WTC11 (cell line): ENCODE data around the gene NUDT16. TPM values are rescaled to one million over a fixed set of nuclear protein-coding genes. Genes with fewer than 3 reads are reported as not detected.

Experiments used
- CTCF ChIP-seq: fragments of 200-600 bp; IDR thresholded peaks from 2 replicates; pipeline ENCODE4 v1.8.0; 2022; ENCODE audit warnings: antibody characterized with exemption
- ERG ChIP-seq: fragments of 250-450 bp; sonication (Bioruptor Pico); IDR thresholded peaks from 2 replicates; pipeline ENCODE4 v1.8.0; 2021; ENCODE audit warnings: mild to moderate bottlenecking
- FOXK1 ChIP-seq: sonication (generic); formaldehyde crosslinking; IDR thresholded peaks from 2 replicates; pipeline ENCODE4 v1.8.0; 2022; ENCODE audit warnings: mild to moderate bottlenecking, moderate library complexity, missing genetic modification reagents
- FOXP4 ChIP-seq: sonication (generic); formaldehyde crosslinking; IDR thresholded peaks from 2 replicates; pipeline ENCODE4 v1.8.0; 2022; ENCODE audit warnings: mild to moderate bottlenecking, missing genetic modification reagents
- IRF1 ChIP-seq: sonication (generic); formaldehyde crosslinking; IDR thresholded peaks from 2 replicates; pipeline ENCODE4 v1.8.0; 2023; ENCODE audit warnings: missing genetic modification reagents
- JUN ChIP-seq: sonication (generic); formaldehyde crosslinking; IDR thresholded peaks from 2 replicates; pipeline ENCODE4 v1.8.0; 2023; ENCODE audit warnings: mild to moderate bottlenecking, missing genetic modification reagents
- KAT7 ChIP-seq: sonication (generic); formaldehyde crosslinking; IDR thresholded peaks from 2 replicates; pipeline ENCODE4 v1.8.1; 2023; ENCODE audit warnings: missing genetic modification reagents, mild to moderate bottlenecking, borderline replicate concordance
- MLX ChIP-seq: sonication (generic); formaldehyde crosslinking; IDR thresholded peaks from 2 replicates; pipeline ENCODE4 v1.8.1; 2023; ENCODE audit warnings: mild to moderate bottlenecking, missing genetic modification reagents, moderate library complexity
- NR1H2 ChIP-seq: sonication (generic); formaldehyde crosslinking; IDR thresholded peaks from 2 replicates; pipeline ENCODE4 v1.9.0; 2021; ENCODE audit warnings: mild to moderate bottlenecking, moderate library complexity, missing genetic modification reagents
- PREB ChIP-seq: sonication (generic); formaldehyde crosslinking; IDR thresholded peaks from 2 replicates; pipeline ENCODE4 v1.8.1; 2022; ENCODE audit warnings: mild to moderate bottlenecking, missing genetic modification reagents, moderate library complexity, borderline replicate concordance
- RORB ChIP-seq: fragments of 250-450 bp; sonication (Bioruptor Pico); IDR thresholded peaks from 2 replicates; pipeline ENCODE4 v1.9.0; 2021; ENCODE audit warnings: mild to moderate bottlenecking
- SMAD3 ChIP-seq: sonication (generic); formaldehyde crosslinking; IDR thresholded peaks from 2 replicates; pipeline ENCODE4 v1.8.0; 2022; ENCODE audit warnings: missing genetic modification reagents, mild to moderate bottlenecking, borderline replicate concordance
- SMAD4 ChIP-seq: sonication (generic); formaldehyde crosslinking; IDR thresholded peaks from 2 replicates; pipeline ENCODE4 v1.8.0; 2022; ENCODE audit warnings: mild to moderate bottlenecking, missing genetic modification reagents
- SOX15 ChIP-seq: fragments of 250-450 bp; sonication (Bioruptor Pico); IDR thresholded peaks from 2 replicates; pipeline ENCODE4 v1.9.0; 2021; ENCODE audit warnings: mild to moderate bottlenecking
- STAT6 ChIP-seq: sonication (generic); formaldehyde crosslinking; conservative IDR thresholded peaks from 2 replicates; pipeline ENCODE4 v1.8.1; 2023; ENCODE audit warnings: mild to moderate bottlenecking, low read depth, missing genetic modification reagents, moderate library complexity
- TEAD1 ChIP-seq: sonication (generic); formaldehyde crosslinking; IDR thresholded peaks from 2 replicates; pipeline ENCODE4 v1.8.0; 2022; ENCODE audit warnings: mild to moderate bottlenecking, missing genetic modification reagents
- TEAD4 ChIP-seq: sonication (generic); formaldehyde crosslinking; IDR thresholded peaks from 2 replicates; pipeline ENCODE4 v1.8.0; 2022; ENCODE audit warnings: mild to moderate bottlenecking, missing genetic modification reagents
- USF1 ChIP-seq: sonication (generic); formaldehyde crosslinking; IDR thresholded peaks from 2 replicates; pipeline ENCODE4 v1.8.0; 2022; ENCODE audit warnings: mild to moderate bottlenecking, missing genetic modification reagents
- ZMAT4 ChIP-seq: fragments of 250-450 bp; sonication (Bioruptor Pico); IDR thresholded peaks from 2 replicates; pipeline ENCODE4 v1.9.0; 2021; ENCODE audit warnings: mild to moderate bottlenecking
- ZNF121 ChIP-seq: sonication (generic); formaldehyde crosslinking; IDR thresholded peaks from 2 replicates; pipeline ENCODE4 v1.8.0; 2023; ENCODE audit warnings: missing genetic modification reagents
- ZNF219 ChIP-seq: sonication (generic); formaldehyde crosslinking; IDR thresholded peaks from 2 replicates; pipeline ENCODE4 v1.8.0; 2023; ENCODE audit warnings: missing genetic modification reagents, mild to moderate bottlenecking, borderline replicate concordance
- ZNF232 ChIP-seq: sonication (generic); formaldehyde crosslinking; IDR thresholded peaks from 2 replicates; pipeline ENCODE4 v1.8.0; 2022; ENCODE audit warnings: mild to moderate bottlenecking, missing genetic modification reagents
- ZNF512 ChIP-seq: sonication (generic); formaldehyde crosslinking; IDR thresholded peaks from 2 replicates; pipeline ENCODE4 v1.8.1; 2022; ENCODE audit warnings: missing genetic modification reagents, borderline replicate concordance
- ZNF671 ChIP-seq: fragments of 250-450 bp; sonication (Bioruptor Pico); IDR thresholded peaks from 2 replicates; pipeline ENCODE4 v1.8.0; 2021; ENCODE audit warnings: mild to moderate bottlenecking
- total RNA-seq: library from RNA; stranded (reverse); gene quantifications from 3 replicates; pipeline ENCODE4 v1.2.3, GENCODE V29; 2021

The NUDT16 gene
- total RNA-seq, 1 experiment from 2014 or later: 17.2 TPM

GRCh38 chr3:131381445-131382291, at the start of gene NUDT16 (continued):
- no peak; the same call in 1 of the 2 replicates for TF ChIP-seq SMAD3 (CRISPR knock-in tag)
- no peak; the same call in none of the 2 replicates for TF ChIP-seq FOXK1 (CRISPR knock-in tag)
- TF ChIP-seq ZNF121 (CRISPR knock-in tag): 0 out of 2 replicates have a peak, but pooled peaks have one; percentile 12
- TF ChIP-seq RORB (CRISPR knock-in tag): no peak
- TF ChIP-seq TEAD1 (CRISPR knock-in tag): no peak
- TF ChIP-seq ERG (CRISPR knock-in tag): no peak
- TF ChIP-seq STAT6 (CRISPR knock-in tag): no peak
- peak; percentile 65; the same call in 1 of the 2 replicates for TF ChIP-seq PREB (CRISPR knock-in tag)
- TF ChIP-seq IRF1 (CRISPR knock-in tag): 0 out of 2 replicates have a peak, but pooled peaks have one; percentile 15
- TF ChIP-seq FOXP4 (CRISPR knock-in tag): peak; percentile 78; the same call in 1 of the 2 replicates
- TF ChIP-seq ZNF512 (CRISPR knock-in tag): no peak
- TF ChIP-seq SOX15 (CRISPR knock-in tag): no peak
- 0 out of 2 replicates have a peak, but pooled peaks have one; percentile 28 for TF ChIP-seq ZMAT4
- no peak for TF ChIP-seq CTCF
- TF ChIP-seq ZNF671: no peak
- no peak for TF ChIP-seq USF1 (CRISPR knock-in tag)
- TF ChIP-seq ZNF219: no peak
- TF ChIP-seq NR1H2: no peak
- TF ChIP-seq MLX: no peak
- TF ChIP-seq KAT7 (CRISPR knock-in tag): peak; percentile 73; the same call in 1 of the 2 replicates
- no peak for TF ChIP-seq TEAD4 (CRISPR knock-in tag)
- TF ChIP-seq ZNF232 (CRISPR knock-in tag): peak; percentile 83
- TF ChIP-seq JUN (CRISPR knock-in tag): no peak
- TF ChIP-seq SMAD4 (CRISPR knock-in tag): no peak
